ENCODE measurements around the gene FUT6.

DNA sequence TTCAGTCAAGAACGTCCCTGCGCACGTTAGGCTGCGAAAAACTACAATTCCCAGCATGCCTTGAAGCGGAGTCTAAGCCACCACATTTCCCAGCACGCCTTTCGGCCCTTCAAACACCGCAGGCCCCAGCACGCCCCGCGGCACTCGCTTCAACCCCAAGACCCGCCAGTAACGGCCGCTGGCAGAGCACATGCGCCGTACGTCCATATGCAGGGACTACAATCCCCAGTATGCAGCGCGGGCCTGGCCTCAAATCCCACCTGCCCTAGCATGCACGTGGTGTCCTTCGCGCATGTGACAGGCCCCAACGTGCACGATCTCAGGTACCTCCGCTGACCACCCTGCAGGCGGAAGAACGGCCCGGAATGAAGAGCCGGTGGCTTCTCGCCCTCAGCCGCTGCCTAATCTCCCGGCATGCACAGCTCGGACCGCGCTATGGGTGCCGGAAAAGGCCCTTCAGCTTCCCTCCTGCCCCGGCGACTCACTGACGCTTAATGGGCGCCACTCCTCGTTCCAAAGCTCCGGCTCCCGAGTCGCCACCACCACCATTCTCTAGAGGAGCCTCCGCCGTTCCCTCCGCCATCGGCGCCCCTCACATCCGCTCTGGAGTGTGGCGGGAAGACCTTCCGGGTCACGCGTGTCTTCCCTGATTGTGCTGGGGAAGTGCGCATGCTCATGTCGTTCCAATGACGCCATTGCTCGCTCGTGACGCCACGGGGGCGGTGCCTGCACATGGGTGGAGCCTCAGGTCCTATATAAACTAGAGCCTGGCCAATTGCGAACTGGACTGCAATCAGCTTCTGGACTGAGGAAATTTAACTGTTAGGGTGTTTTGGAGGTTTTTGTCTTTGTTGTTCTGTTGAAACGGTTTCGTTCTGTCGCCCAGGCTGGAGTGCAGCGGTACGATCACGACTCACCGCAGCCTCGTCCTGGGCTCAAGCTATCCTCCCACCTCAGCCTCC lies 48.7 kb downstream of the FUT6 start, which contains the start of gene DUS3L:
- peak; percentile 61; the same call in 1 of the 2 replicates for TF ChIP-seq POLR2AphosphoS5 (IDR thresholded peaks at IDR 0.05; ENCODE audit: low read depth, low read length)
- TF ChIP-seq, protein P1, sequence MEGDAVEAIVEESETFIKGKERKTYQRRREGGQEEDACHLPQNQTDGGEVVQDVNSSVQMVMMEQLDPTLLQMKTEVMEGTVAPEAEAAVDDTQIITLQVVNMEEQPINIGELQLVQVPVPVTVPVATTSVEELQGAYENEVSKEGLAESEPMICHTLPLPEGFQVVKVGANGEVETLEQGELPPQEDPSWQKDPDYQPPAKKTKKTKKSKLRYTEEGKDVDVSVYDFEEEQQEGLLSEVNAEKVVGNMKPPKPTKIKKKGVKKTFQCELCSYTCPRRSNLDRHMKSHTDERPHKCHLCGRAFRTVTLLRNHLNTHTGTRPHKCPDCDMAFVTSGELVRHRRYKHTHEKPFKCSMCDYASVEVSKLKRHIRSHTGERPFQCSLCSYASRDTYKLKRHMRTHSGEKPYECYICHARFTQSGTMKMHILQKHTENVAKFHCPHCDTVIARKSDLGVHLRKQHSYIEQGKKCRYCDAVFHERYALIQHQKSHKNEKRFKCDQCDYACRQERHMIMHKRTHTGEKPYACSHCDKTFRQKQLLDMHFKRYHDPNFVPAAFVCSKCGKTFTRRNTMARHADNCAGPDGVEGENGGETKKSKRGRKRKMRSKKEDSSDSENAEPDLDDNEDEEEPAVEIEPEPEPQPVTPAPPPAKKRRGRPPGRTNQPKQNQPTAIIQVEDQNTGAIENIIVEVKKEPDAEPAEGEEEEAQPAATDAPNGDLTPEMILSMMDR (IDR thresholded peaks at IDR 0.05), result no peak
- TF ChIP-seq, protein P2, sequence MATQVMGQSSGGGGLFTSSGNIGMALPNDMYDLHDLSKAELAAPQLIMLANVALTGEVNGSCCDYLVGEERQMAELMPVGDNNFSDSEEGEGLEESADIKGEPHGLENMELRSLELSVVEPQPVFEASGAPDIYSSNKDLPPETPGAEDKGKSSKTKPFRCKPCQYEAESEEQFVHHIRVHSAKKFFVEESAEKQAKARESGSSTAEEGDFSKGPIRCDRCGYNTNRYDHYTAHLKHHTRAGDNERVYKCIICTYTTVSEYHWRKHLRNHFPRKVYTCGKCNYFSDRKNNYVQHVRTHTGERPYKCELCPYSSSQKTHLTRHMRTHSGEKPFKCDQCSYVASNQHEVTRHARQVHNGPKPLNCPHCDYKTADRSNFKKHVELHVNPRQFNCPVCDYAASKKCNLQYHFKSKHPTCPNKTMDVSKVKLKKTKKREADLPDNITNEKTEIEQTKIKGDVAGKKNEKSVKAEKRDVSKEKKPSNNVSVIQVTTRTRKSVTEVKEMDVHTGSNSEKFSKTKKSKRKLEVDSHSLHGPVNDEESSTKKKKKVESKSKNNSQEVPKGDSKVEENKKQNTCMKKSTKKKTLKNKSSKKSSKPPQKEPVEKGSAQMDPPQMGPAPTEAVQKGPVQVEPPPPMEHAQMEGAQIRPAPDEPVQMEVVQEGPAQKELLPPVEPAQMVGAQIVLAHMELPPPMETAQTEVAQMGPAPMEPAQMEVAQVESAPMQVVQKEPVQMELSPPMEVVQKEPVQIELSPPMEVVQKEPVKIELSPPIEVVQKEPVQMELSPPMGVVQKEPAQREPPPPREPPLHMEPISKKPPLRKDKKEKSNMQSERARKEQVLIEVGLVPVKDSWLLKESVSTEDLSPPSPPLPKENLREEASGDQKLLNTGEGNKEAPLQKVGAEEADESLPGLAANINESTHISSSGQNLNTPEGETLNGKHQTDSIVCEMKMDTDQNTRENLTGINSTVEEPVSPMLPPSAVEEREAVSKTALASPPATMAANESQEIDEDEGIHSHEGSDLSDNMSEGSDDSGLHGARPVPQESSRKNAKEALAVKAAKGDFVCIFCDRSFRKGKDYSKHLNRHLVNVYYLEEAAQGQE (IDR thresholded peaks at IDR 0.05; ENCODE audit: insufficient read depth in 1 of 2, low read depth in 2 of 2, low read length in 1 of 2), result no peak
